HG03135 (cell line): Measurements from ENCODE around the gene DDX24.

Experiments used
- ATAC-seq: cut with Tn5 transposase; IDR thresholded peaks from one replicate; pipeline ENCODE4 v1.9.1; 2021; ENCODE audit warnings: mild to moderate bottlenecking, moderate library complexity; ENCODE audit not compliant: unreplicated experiment

Gene DDX24

GRCh38 chr14:94050231-94050880, 30.6 kb downstream of the DDX24 start:
- ATAC-seq, result no peak

GRCh38 chr14:94049625-94050023, 31.4 kb downstream of the DDX24 start:
- no peak for ATAC-seq

GRCh38 chr14:94048691-94049624, 32.0 kb downstream of the DDX24 start:
- ATAC-seq, result no peak

GRCh38 chr14:94047581-94047980, 33.4 kb downstream of the DDX24 start:
- ATAC-seq, result no peak

GRCh38 chr14:94046696-94047250, 34.2 kb downstream of the DDX24 start:
- ATAC-seq, result no peak

GRCh38 chr14:94045563-94046345, 35.2 kb downstream of the DDX24 start:
- no peak for ATAC-seq

- ATAC-seq, result no peak
Measured at GRCh38 chr14:94045101-94045500, 35.9 kb downstream of the DDX24 start.

- ATAC-seq, result no peak
Measured at GRCh38 chr14:94044476-94045091, 36.4 kb downstream of the DDX24 start.

- ATAC-seq, result no peak
Measured at GRCh38 chr14:94043756-94044475, 37.1 kb downstream of the DDX24 start.

GRCh38 chr14:94043111-94043755, 37.8 kb downstream of the DDX24 start:
- no peak for ATAC-seq

GRCh38 chr14:94042433-94043091, 38.4 kb downstream of the DDX24 start:
- no peak for ATAC-seq

- ATAC-seq, result no peak
Measured at GRCh38 chr14:94041551-94042346, 39.3 kb downstream of the DDX24 start.

- no peak for ATAC-seq
Measured at GRCh38 chr14:94040796-94041195, 40.2 kb downstream of the DDX24 start.

GRCh38 chr14:94040247-94040646, 40.8 kb downstream of the DDX24 start:
- no peak for ATAC-seq

- no peak for ATAC-seq
Measured at GRCh38 chr14:94038921-94039629, 41.9 kb downstream of the DDX24 start.

- ATAC-seq, result no peak
Measured at GRCh38 chr14:94038510-94038909, 42.5 kb downstream of the DDX24 start.

- ATAC-seq, result no peak
Measured at GRCh38 chr14:94037954-94038353, 43.0 kb downstream of the DDX24 start.
